K562 (cell line): ENCODE measurements around the gene PRRX1. TPM values are rescaled to one million over a fixed set of nuclear protein-coding genes. Genes with fewer than 3 reads are reported as not detected.

Experiments
- ATAC-seq: fragments of 200-7000 bp; cut with Tn5 transposase; 3 replicates; pipeline ENCODE4 v1.9.1; 2020; ENCODE audit warnings: moderate library complexity
- BruUV-seq: library from RNA; stranded (reverse); fragments of 400-500 nt; replicated peaks from 2 replicates; lab custom pipeline; 2021; lab: Mats Ljungman, UMichigan
- CTCF ChIA-PET: fragments of 300-600 bp; formaldehyde crosslinking; extraction: SDS; loops from one replicate; lab custom pipeline; 2021; ENCODE audit warnings: low intra/inter-chr PET ratio; lab: Yijun Ruan, JAX
- POLR2A ChIA-PET: fragments of 300-600, 350-650 bp; sonication (Branson Sonifier 250); formaldehyde crosslinking; extraction: SDS; loops from one replicate; lab custom pipeline; 2021; ENCODE audit warnings: antibody characterized with exemption, inconsistent platforms; lab: Yijun Ruan, JAX
- DNase-seq, 4 experiments: peaks; one replicate each; pipeline versions ENCODE4 v3.0.0 to v3.0.0-alpha.2; 2011 to 2018; ENCODE audit warnings: low spot score in 3 of 4, mixed read lengths in 3 of 4; ENCODE audit errors: extremely low read depth in 1 of 4
- FAIRE-seq: peaks from 2 replicates; lab custom pipeline; 2011; peaks lifted over from hg19 to GRCh38; lab: Jason Lieb, UNC
- H2AFZ ChIP-seq: 2 replicates; pipeline ENCODE4 v1.6.0; 2011; ENCODE audit warnings: low read depth, low read length, control low read depth, inconsistent platforms
- H3K27ac ChIP-seq: fragments of 200-600 bp; 3 replicates; pipeline ENCODE4 v1.8.0; 2011; ENCODE audit warnings: low read depth, mild to moderate bottlenecking, control low read depth, inconsistent platforms, low read length, moderate library complexity, mixed read lengths; ENCODE audit errors: extremely low read depth
- H3K27me3 ChIP-seq, 2 experiments: fragments of 300-600 bp in 1 of 2; 2 replicates in 1 of 2; 3 replicates in 1 of 2; pipeline versions ENCODE4 v1.6.0 to v1.8.0; 2011; ENCODE audit warnings: inconsistent platforms in 2 of 2, low read length in 2 of 2, mild to moderate bottlenecking in 1 of 2, mixed read lengths in 1 of 2, moderate library complexity in 1 of 2; ENCODE audit not compliant: control insufficient read depth in 2 of 2, insufficient read depth in 2 of 2
- H3K36me3 ChIP-seq: fragments of 300-600 bp; 3 replicates; pipeline ENCODE4 v1.8.0; 2011; ENCODE audit warnings: mild to moderate bottlenecking, low read length, inconsistent platforms; ENCODE audit not compliant: control insufficient read depth, insufficient read depth
- H3K4me1 ChIP-seq, 2 experiments: fragments of 200-600 bp in 1 of 2; replicated peaks in 1 of 2; 2 replicates in 1 of 2; 3 replicates in 1 of 2; pipeline versions ENCODE4 v1.5.1 to v1.8.0; 2011; ENCODE audit warnings: inconsistent platforms in 2 of 2, low read length in 2 of 2, mild to moderate bottlenecking in 1 of 2, mixed read lengths in 1 of 2, moderate library complexity in 1 of 2; ENCODE audit not compliant: control insufficient read depth in 2 of 2, insufficient read depth in 2 of 2
- H3K4me2 ChIP-seq: 2 replicates; pipeline ENCODE4 v1.6.1; 2011; ENCODE audit warnings: low read length, control low read depth, inconsistent platforms, mixed read lengths; ENCODE audit not compliant: insufficient read depth
- H3K4me3 ChIP-seq: fragments of 200-600 bp; sonication (generic), shearing (Covaris generic); 2 replicates; pipeline ENCODE4 v1.5.1; 2016; ENCODE audit warnings: control low read depth, inconsistent platforms
- H3K79me2 ChIP-seq: fragments of 200-600 bp; 3 replicates; pipeline ENCODE4 v1.8.0; 2011; ENCODE audit warnings: low read length, inconsistent platforms; ENCODE audit not compliant: control insufficient read depth, insufficient read depth
- H3K9ac ChIP-seq, 2 experiments: 2 replicates each; pipeline versions ENCODE4 v1.6.0 to v1.6.1; 2011; ENCODE audit warnings: low read depth in 2 of 2, low read length in 2 of 2, control low read depth in 1 of 2, inconsistent platforms in 1 of 2, mild to moderate bottlenecking in 1 of 2, mixed read lengths in 1 of 2; ENCODE audit not compliant: insufficient read depth in 1 of 2
- H3K9me1 ChIP-seq: one replicate; pipeline ENCODE4 v1.6.0; 2011; ENCODE audit warnings: inconsistent platforms, mild to moderate bottlenecking, low read length, moderate library complexity; ENCODE audit not compliant: control insufficient read depth, insufficient read depth
- H3K9me3 ChIP-seq: replicated peaks from 2 replicates; pipeline ENCODE4 v1.5.1; 2011; ENCODE audit warnings: low read depth, low read length, inconsistent platforms; ENCODE audit not compliant: control insufficient read depth, insufficient read depth
- H4K20me1 ChIP-seq: replicated peaks from 2 replicates; pipeline ENCODE4 v1.6.1; 2011; ENCODE audit warnings: low read length, inconsistent platforms, mixed read lengths; ENCODE audit not compliant: control insufficient read depth, insufficient read depth
- BACH1 ChIP-seq: fragments of 200-800 bp; sonication (Bioruptor generic); IDR thresholded peaks from 2 replicates; pipeline ENCODE4 v1.6.1; 2016; ENCODE audit warnings: missing genetic modification characterization, missing compliant biosample characterization
- ELF2 ChIP-seq: fragments of 250-450 bp; sonication (Bioruptor Pico); IDR thresholded peaks from 2 replicates; pipeline ENCODE4 v1.5.0; 2021; ENCODE audit warnings: mild to moderate bottlenecking
- KLF16 ChIP-seq: IDR thresholded peaks from 2 replicates; pipeline ENCODE4 v1.6.1; 2016; ENCODE audit warnings: antibody characterized with exemption
- NR2C2 ChIP-seq, 2 experiments: fragments of 200-800 bp in 1 of 2; sonication (Bioruptor generic) in 1 of 2; sonication (generic) in 1 of 2; formaldehyde crosslinking in 1 of 2; IDR thresholded peaks; 2 replicates each; pipeline versions ENCODE4 v1.6.1 to v1.8.0; 2016 to 2022; ENCODE audit warnings: mild to moderate bottlenecking in 1 of 2, missing compliant biosample characterization in 1 of 2, missing genetic modification characterization in 1 of 2, missing genetic modification reagents in 1 of 2
- STAT5B ChIP-seq: fragments of 250-450 bp; sonication (Bioruptor Pico); IDR thresholded peaks from 2 replicates; pipeline ENCODE4 v1.8.0; 2021; ENCODE audit warnings: mild to moderate bottlenecking, inconsistent platforms
- ZKSCAN8 ChIP-seq: fragments of 200-800 bp; sonication (Bioruptor generic); IDR thresholded peaks from 2 replicates; pipeline ENCODE4 v1.6.1; 2016; ENCODE audit warnings: missing genetic modification characterization, missing compliant biosample characterization
- in situ Hi-C: fragments of 300-500 bp; cut with MboI; formaldehyde crosslinking; loops from 4 replicates; pipeline ENCODE4 v1.15.0; 2018; ENCODE audit warnings: inconsistent platforms, mixed read lengths
- intact Hi-C: fragments of 100-400 bp; cut with micrococcal nuclease; formaldehyde crosslinking; loops from 2 replicates; pipeline ENCODE4 v1.14.2; 2022
- polyA plus RNA-seq, 8 experiments: library from polyadenylated mRNA; depleted of rRNA in 4 of 8; stranded (reverse) in 5 of 8; unstranded in 3 of 8; fragments of >200 nt; fragmentation: Nextera tagmentation in 2 of 8; fragmentation: Illumina TruSeq in 1 of 8; extraction: Ambion mirVana in 2 of 8; extraction: Trizol in 1 of 8; gene quantifications; 2 replicates each; pipeline versions ENCODE4 v1.2.1 to v1.2.3, GENCODE V29; 2011 to 2014; ENCODE audit warnings: inconsistent platforms in 1 of 8, missing spikeins in 1 of 8
- total RNA-seq, 7 experiments: library from RNA; depleted of rRNA in 6 of 7; stranded (reverse); fragments of >200 nt in 6 of 7; fragmentation: Illumina TruSeq in 2 of 7; extraction: Trizol in 2 of 7; gene quantifications; 2 replicates each; pipeline versions ENCODE4 v1.2.1 to v1.2.3, GENCODE V29; 2011 to 2021; ENCODE audit warnings: low replicate concordance in 1 of 7
- TF ChIP-seq, protein P1 (sequence below): sonication (generic); formaldehyde crosslinking; IDR thresholded peaks from 2 replicates; pipeline ENCODE4 v1.8.0; 2022; ENCODE audit warnings: mild to moderate bottlenecking, low read depth, missing genetic modification reagents

The PRRX1 gene
- total and polyA plus RNA-seq, 9 of the 15 experiments (the other 6 are each of a cell fraction or from before 2014, with no cell fraction given) = not detected

DNA sequence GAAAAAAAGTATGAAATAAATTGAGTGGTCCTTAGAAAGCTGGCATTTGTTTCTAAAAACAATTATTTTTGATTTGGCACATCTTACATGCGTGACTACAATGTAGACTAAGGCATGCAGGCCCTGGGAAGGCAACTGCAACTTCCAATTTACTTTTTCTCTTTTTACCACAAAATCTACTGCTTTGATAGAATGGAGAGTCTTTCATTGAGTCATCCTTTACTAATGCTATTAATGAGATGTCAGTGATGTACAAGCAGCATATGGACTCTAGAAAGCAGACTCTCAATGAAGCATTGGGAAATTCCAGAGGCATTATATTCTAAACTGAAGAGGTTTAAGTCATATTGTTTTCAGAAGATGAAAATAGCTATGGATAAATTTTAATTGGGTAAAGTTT lies 29.6 kb upstream of the PRRX1 start (continued):
- TF ChIP-seq STAT5B (no peak), ELF2 (CRISPR knock-in tag) (no peak), KLF16 (no peak), NR2C2 (CRISPR knock-in tag; IDR thresholded peaks at IDR 0.05) (no peak), NR2C2 (tag; IDR thresholded peaks at IDR 0.05) (no peak), ZKSCAN8 (no peak)
- TF ChIP-seq, protein P1, sequence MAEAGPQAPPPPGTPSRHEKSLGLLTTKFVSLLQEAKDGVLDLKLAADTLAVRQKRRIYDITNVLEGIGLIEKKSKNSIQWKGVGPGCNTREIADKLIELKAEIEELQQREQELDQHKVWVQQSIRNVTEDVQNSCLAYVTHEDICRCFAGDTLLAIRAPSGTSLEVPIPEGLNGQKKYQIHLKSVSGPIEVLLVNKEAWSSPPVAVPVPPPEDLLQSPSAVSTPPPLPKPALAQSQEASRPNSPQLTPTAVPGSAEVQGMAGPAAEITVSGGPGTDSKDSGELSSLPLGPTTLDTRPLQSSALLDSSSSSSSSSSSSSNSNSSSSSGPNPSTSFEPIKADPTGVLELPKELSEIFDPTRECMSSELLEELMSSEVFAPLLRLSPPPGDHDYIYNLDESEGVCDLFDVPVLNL (CRISPR knock-in tag) = no peak

DNA sequence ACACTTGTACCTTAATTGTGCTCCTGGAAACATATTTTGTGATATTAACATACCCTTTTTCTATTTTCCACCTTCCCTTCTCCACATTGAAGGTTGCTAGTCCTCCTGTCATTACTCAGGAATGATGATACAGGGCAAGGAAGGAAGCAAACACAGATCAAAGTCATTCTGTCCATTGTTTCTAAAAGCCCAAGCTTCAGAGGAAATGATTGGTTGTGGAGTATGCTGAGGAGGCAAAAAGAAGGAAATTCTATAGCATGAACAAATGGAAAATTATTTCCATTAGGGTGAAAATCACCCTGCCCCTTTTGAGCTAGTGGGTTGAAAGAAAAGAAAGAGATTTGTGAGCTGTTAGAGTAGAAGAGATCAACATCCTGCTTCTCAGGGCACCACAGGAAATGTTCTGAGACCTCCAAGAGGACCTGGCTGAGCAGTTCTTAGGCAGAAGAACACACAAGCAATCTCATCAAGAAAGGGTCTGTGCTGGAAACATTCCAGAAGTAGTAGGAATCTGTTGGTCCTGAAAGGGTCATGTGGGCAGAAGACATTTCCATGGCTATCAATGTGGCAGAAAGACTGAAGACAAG lies 29.0 kb upstream of the PRRX1 start:
- no peak for TF ChIP-seq BACH1
- FAIRE-seq (no peak), DNase-seq (no peak), ATAC-seq (no peak)
- no peak overlapping the region for H3K4me3 ChIP-seq
- no peaks in the 10 kb centered on the region for H3K36me3 ChIP-seq
- no peak overlapping the region for H3K4me2 ChIP-seq
- no peaks in the 10 kb centered on the region for H4K20me1 ChIP-seq
- no peaks in the 10 kb centered on the region for H3K79me2 ChIP-seq
- H3K27me3 ChIP-seq = no peaks in the 10 kb centered on the region
- H3K27ac ChIP-seq = no peak overlapping the region
- H3K9ac ChIP-seq = no peak overlapping the region
- H3K9me1 ChIP-seq = no peaks in the 10 kb centered on the region
- no peaks in the 10 kb centered on the region for H3K9me3 ChIP-seq
- intact Hi-C loops = no loop called here
- no TSS peak for BruUV-seq
- no peaks in the 10 kb centered on the region for H3K4me1 ChIP-seq
- ChIA-PET POLR2A (no interaction called here), CTCF (no interaction called here)
- H2AFZ ChIP-seq = no peak overlapping the region
- in situ Hi-C loops = no loop called here
